ENCODE measurements around the gene SBNO2. TPM values are rescaled to one million over a fixed set of nuclear protein-coding genes. Genes with fewer than 3 reads are reported as not detected.

SBNO2 gene
- total and polyA plus RNA-seq, 9 of the 15 experiments (the other 6 are each of a cell fraction or from before 2014, with no cell fraction given): 0.01 to 46.2 (median 6.7) TPM

DNA sequence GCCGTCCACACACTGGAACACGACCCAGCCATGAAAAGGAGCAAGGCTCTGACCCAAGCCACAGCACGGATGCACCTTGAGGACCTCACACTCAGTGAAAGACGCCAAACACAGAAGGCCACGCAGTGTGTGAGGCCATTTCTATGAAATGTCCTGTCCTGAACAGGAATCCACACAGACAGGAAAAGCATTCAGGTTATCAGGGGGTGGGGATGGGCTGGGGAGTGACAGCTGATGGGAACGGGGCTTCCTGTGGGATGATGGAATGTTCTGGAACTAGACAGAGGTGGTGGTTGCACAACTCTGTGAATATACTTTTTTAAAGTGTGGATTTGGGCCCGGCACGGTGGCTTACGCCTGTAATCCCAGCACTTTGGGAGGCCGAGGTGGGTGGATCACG is 39.6 kb downstream of the SBNO2 start:
- DNase-seq (ENCODE audit: extremely low read depth in 1 of 4, low spot score in 3 of 4): no peak
- no TSS peak for BruUV-seq (replicated peaks)
- in situ Hi-C loops (cut with MboI): no loop called here
- no peaks in the 10 kb centered on the region for H3K9me3 ChIP-seq (replicated peaks; ENCODE audit: control insufficient read depth, insufficient read depth, low read depth, low read length)
- no peak for TF ChIP-seq CBX3 (IDR thresholded peaks at IDR 0.05; ENCODE audit: borderline replicate concordance in 1 of 2, low read length in 2 of 2)
- no peak for TF ChIP-seq RAD21 (CRISPR knock-in tag; conservative IDR thresholded peaks at IDR 0.05 in 1 of 2, IDR thresholded peaks at IDR 0.05 in 1 of 2)
- TF ChIP-seq, protein P1, sequence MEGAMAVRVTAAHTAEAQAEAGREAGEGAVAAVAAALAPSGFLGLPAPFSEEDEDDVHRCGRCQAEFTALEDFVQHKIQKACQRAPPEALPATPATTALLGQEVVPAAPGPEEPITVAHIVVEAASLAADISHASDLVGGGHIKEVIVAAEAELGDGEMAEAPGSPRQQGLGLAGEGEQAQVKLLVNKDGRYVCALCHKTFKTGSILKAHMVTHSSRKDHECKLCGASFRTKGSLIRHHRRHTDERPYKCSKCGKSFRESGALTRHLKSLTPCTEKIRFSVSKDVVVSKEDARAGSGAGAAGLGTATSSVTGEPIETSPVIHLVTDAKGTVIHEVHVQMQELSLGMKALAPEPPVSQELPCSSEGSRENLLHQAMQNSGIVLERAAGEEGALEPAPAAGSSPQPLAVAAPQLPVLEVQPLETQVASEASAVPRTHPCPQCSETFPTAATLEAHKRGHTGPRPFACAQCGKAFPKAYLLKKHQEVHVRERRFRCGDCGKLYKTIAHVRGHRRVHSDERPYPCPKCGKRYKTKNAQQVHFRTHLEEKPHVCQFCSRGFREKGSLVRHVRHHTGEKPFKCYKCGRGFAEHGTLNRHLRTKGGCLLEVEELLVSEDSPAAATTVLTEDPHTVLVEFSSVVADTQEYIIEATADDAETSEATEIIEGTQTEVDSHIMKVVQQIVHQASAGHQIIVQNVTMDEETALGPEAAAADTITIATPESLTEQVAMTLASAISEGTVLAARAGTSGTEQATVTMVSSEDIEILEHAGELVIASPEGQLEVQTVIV (CRISPR knock-in tag; IDR thresholded peaks at IDR 0.05; ENCODE audit: borderline replicate concordance): no peak
- TF ChIP-seq NRF1 (conservative IDR thresholded peaks at IDR 0.05 in 1 of 2, IDR thresholded peaks at IDR 0.05 in 1 of 2): no peak
- no peak for TF ChIP-seq ZNF146 (CRISPR knock-in tag; IDR thresholded peaks at IDR 0.05; ENCODE audit: unreplicated experiment)
- TF ChIP-seq SMAD1 (IDR thresholded peaks at IDR 0.05; ENCODE audit: low read depth, low read length, partially characterized antibody): no peak
- TF ChIP-seq PHF8 (IDR thresholded peaks at IDR 0.05; ENCODE audit: borderline replicate concordance, low read length): no peak
- no peak for TF ChIP-seq BMI1 (IDR thresholded peaks at IDR 0.05; ENCODE audit: low read length)
- no peak for TF ChIP-seq GABPA (tag; conservative IDR thresholded peaks at IDR 0.05; ENCODE audit: low read depth)
- no peak for TF ChIP-seq ZNF507 (tag; conservative IDR thresholded peaks at IDR 0.05)
- no peak for TF ChIP-seq DDX20 (tag; IDR thresholded peaks at IDR 0.05; ENCODE audit: low read depth)
- TF ChIP-seq, protein P2, sequence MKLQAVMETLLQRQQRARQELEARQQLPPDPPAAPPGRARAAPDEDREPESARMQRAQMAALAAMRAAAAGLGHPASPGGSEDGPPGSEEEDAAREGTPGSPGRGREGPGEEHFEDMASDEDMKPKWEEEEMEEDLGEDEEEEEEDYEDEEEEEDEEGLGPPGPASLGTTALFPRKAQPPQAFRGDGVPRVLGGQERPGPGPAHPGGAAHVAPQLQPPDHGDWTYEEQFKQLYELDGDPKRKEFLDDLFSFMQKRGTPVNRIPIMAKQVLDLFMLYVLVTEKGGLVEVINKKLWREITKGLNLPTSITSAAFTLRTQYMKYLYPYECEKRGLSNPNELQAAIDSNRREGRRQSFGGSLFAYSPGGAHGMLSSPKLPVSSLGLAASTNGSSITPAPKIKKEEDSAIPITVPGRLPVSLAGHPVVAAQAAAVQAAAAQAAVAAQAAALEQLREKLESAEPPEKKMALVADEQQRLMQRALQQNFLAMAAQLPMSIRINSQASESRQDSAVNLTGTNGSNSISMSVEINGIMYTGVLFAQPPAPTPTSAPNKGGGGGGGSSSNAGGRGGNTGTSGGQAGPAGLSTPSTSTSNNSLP (IDR thresholded peaks at IDR 0.05; ENCODE audit: borderline replicate concordance, low read depth, low read length): no peak
- H3K27me3 ChIP-seq (ENCODE audit: control insufficient read depth in 2 of 2, insufficient read depth in 2 of 2, low read length in 2 of 2): no peaks in the 10 kb centered on the region
- peaks cover 7% of the 10 kb centered on the region; the same call in 1 of the 3 replicates for H3K36me3 ChIP-seq (ENCODE audit: control insufficient read depth, insufficient read depth, low read length)
- H2AFZ ChIP-seq (ENCODE audit: low read depth, low read length): no peak overlapping the region
- ATAC-seq: no peak
- no peak for FAIRE-seq
- intact Hi-C loops (cut with micrococcal nuclease): no loop called here
- H3K79me2 ChIP-seq (ENCODE audit: control insufficient read depth, insufficient read depth, low read length): peaks cover 16% of the 10 kb centered on the region; the same call in 2 of the 3 replicates
- H4K20me1 ChIP-seq (replicated peaks; ENCODE audit: control insufficient read depth, insufficient read depth, low read length): no peaks in the 10 kb centered on the region; the same call in 1 of the 2 replicates
- H3K4me3 ChIP-seq: no peak overlapping the region
- peaks cover 3% of the 10 kb centered on the region for H3K9me1 ChIP-seq (ENCODE audit: control insufficient read depth, insufficient read depth, low read length)
- WGBS (ENCODE audit: insufficient coverage, low coverage, missing lambda C conversion rate): 87% methylated on average over 11 of the region's 11 CpGs
- H3K4me2 ChIP-seq (ENCODE audit: insufficient read depth, low read length): no peak overlapping the region
- peaks cover 5 to 69% of the 10 kb centered on the region in 2 experiments for H3K4me1 ChIP-seq (replicated peaks in 1 of 2; ENCODE audit: control insufficient read depth in 2 of 2, insufficient read depth in 2 of 2, low read length in 2 of 2)
- ChIA-PET POLR2A (interaction anchor here (1.4 kb wide), 1 partner anchor 135 kb away, joined by 4 read pairs; the partner anchor contains the start of gene CIRBP), CTCF (ENCODE audit: low intra/inter-chr PET ratio) (no interaction called here)
- H3K9ac ChIP-seq (ENCODE audit: insufficient read depth in 1 of 2, low read depth in 2 of 2, low read length in 2 of 2): no peak overlapping the region
- H3K27ac ChIP-seq (ENCODE audit: extremely low read depth, low read depth, low read length): no peak overlapping the region
